HepG2 (cell line): Measurements from ENCODE around the gene PBX2. TPM values are rescaled to one million over a fixed set of nuclear protein-coding genes. Genes with fewer than 3 reads are reported as not detected.
A peak's percentile ranks its signal among the peaks of the same experiment; 100 is the strongest.

Experiments used
- ATAC-seq: fragments of 200-7000 bp; cut with Tn5 transposase; 3 replicates; pipeline ENCODE4 v1.9.1; 2020; ENCODE audit warnings: mild to moderate bottlenecking, moderate library complexity
- BruUV-seq: library from RNA; stranded (reverse); fragments of 400-500 nt; replicated peaks from 2 replicates; lab custom pipeline; 2021; lab: Mats Ljungman, UMichigan
- CTCF ChIA-PET: fragments of 300-600 bp; formaldehyde crosslinking; extraction: SDS; loops from one replicate; lab custom pipeline; 2021; ENCODE audit warnings: low total read pairs, inconsistent platforms, low intra/inter-chr PET ratio; lab: Yijun Ruan, JAX
- POLR2A ChIA-PET: fragments of 350-600 bp; sonication (Branson Sonifier 250); formaldehyde crosslinking; loops from one replicate; lab custom pipeline; 2020; ENCODE audit warnings: antibody characterized with exemption, inconsistent platforms; lab: Yijun Ruan, JAX
- DNase-seq: peaks from one replicate; pipeline ENCODE4 v3.0.0-alpha.2; 2015; ENCODE audit warnings: low spot score
- FAIRE-seq: peaks from 3 replicates; lab custom pipeline; 2011; peaks lifted over from hg19 to GRCh38; lab: Jason Lieb, UNC
- H2AFZ ChIP-seq: one replicate; pipeline ENCODE4 v1.6.1; 2011; ENCODE audit warnings: low read length, inconsistent platforms
- H3K27ac ChIP-seq: fragments of 300-600 bp; 3 replicates; pipeline ENCODE4 v1.8.0; 2011; ENCODE audit warnings: mixed run types, mild to moderate bottlenecking, mixed read lengths, low read length, inconsistent platforms; ENCODE audit not compliant: insufficient read depth; ENCODE audit errors: extremely low read length
- H3K27me3 ChIP-seq, 2 experiments: fragments of 200-600 bp in 1 of 2; 2 replicates in 1 of 2; 3 replicates in 1 of 2; pipeline versions ENCODE4 v1.6.0 to v1.8.0; 2011; ENCODE audit warnings: low read length in 2 of 2, mild to moderate bottlenecking in 2 of 2, moderate library complexity in 2 of 2, inconsistent platforms in 1 of 2; ENCODE audit not compliant: insufficient read depth in 2 of 2, control insufficient read depth in 1 of 2
- H3K36me3 ChIP-seq, 2 experiments: fragments of 200-600 bp in 1 of 2; replicated peaks in 1 of 2; 2 replicates in 1 of 2; 3 replicates in 1 of 2; pipeline versions ENCODE4 v1.5.1 to v1.8.0; 2011; ENCODE audit warnings: low read length in 2 of 2, inconsistent platforms in 1 of 2; ENCODE audit not compliant: insufficient read depth in 2 of 2, control insufficient read depth in 1 of 2
- H3K4me1 ChIP-seq: 2 replicates; pipeline ENCODE4 v1.5.1; 2012; ENCODE audit warnings: low read length, inconsistent platforms; ENCODE audit not compliant: insufficient read depth
- H3K4me2 ChIP-seq: 2 replicates; pipeline ENCODE4 v1.6.0; 2011; ENCODE audit warnings: low read depth, low read length, inconsistent platforms
- H3K4me3 ChIP-seq, 3 experiments: fragments of 200-600 bp in 1 of 3; sonication (generic), shearing (Covaris generic) in 1 of 3; replicated peaks in 1 of 3; 2 replicates each; pipeline ENCODE4 v1.5.1; 2011 to 2016; ENCODE audit warnings: low read length in 3 of 3, inconsistent platforms in 2 of 3, low read depth in 2 of 3, mild to moderate bottlenecking in 2 of 3, control low read depth in 1 of 3, mixed read lengths in 1 of 3; ENCODE audit not compliant: insufficient read depth in 1 of 3
- H3K79me2 ChIP-seq: one replicate; pipeline ENCODE4 v1.6.1; 2011; ENCODE audit warnings: low read length, inconsistent platforms; ENCODE audit not compliant: insufficient read depth
- H3K9ac ChIP-seq: 2 replicates; pipeline ENCODE4 v1.6.0; 2011; ENCODE audit warnings: mild to moderate bottlenecking, low read depth, low read length, inconsistent platforms; ENCODE audit not compliant: insufficient read depth
- H3K9me3 ChIP-seq: 2 replicates; pipeline ENCODE4 v1.5.1; 2012; ENCODE audit warnings: mild to moderate bottlenecking, low read length
- H4K20me1 ChIP-seq: 2 replicates; pipeline ENCODE4 v1.6.0; 2011; ENCODE audit warnings: inconsistent platforms, mild to moderate bottlenecking, low read length, moderate library complexity; ENCODE audit not compliant: insufficient read depth
- ATAD3A ChIP-seq: sonication (generic); formaldehyde crosslinking; IDR thresholded peaks from 2 replicates; pipeline ENCODE4 v1.4.0; 2020; ENCODE audit warnings: missing genetic modification reagents
- ATM ChIP-seq: fragments of 450-650 bp; IDR thresholded peaks from 2 replicates; pipeline ENCODE4 v1.7.1; 2017; ENCODE audit warnings: mild to moderate bottlenecking, borderline replicate concordance
- BCL3 ChIP-seq: sonication (generic); formaldehyde crosslinking; IDR thresholded peaks from 2 replicates; pipeline ENCODE4 v1.5.1; 2020; ENCODE audit warnings: mild to moderate bottlenecking, missing genetic modification reagents, moderate library complexity
- HDAC1 ChIP-seq: sonication (generic); formaldehyde crosslinking; IDR thresholded peaks from 2 replicates; pipeline ENCODE4 v1.5.1; 2020; ENCODE audit warnings: mild to moderate bottlenecking, missing genetic modification reagents
- KDM6A ChIP-seq: IDR thresholded peaks from 2 replicates; pipeline ENCODE4 v1.6.1; 2016; ENCODE audit warnings: low read depth
- NFYC ChIP-seq: IDR thresholded peaks from 2 replicates; pipeline ENCODE4 v1.6.1; 2016; ENCODE audit warnings: missing genetic modification reagents, missing compliant biosample characterization
- TAF15 ChIP-seq: fragments of 200-400 bp; formaldehyde crosslinking; IDR thresholded peaks from one replicate; pipeline ENCODE4 v1.6.1; 2018; ENCODE audit warnings: mild to moderate bottlenecking, low read depth, low read length; ENCODE audit not compliant: poor library complexity, severe bottlenecking
- ZNF230 ChIP-seq: sonication (generic); formaldehyde crosslinking; IDR thresholded peaks from 2 replicates; pipeline ENCODE4 v1.4.0; 2020; ENCODE audit warnings: mild to moderate bottlenecking, missing genetic modification reagents
- ZNF383 ChIP-seq: sonication (generic); formaldehyde crosslinking; IDR thresholded peaks from 2 replicates; pipeline ENCODE4 v1.4.0; 2020; ENCODE audit warnings: missing genetic modification reagents, mild to moderate bottlenecking, borderline replicate concordance
- ZSCAN5A ChIP-seq: sonication (generic); formaldehyde crosslinking; IDR thresholded peaks from 2 replicates; pipeline ENCODE4 v1.8.0; 2022; ENCODE audit warnings: mild to moderate bottlenecking, missing genetic modification reagents, borderline replicate concordance
- WGBS: methylation state at CpG from one replicate; pipeline ENCODE4 v1.1.6; 2017; ENCODE audit warnings: low lambda C conversion rate; 5-methylcytosine and 5-hydroxymethylcytosine counted together
- in situ Hi-C: cut with HindIII; loops from 2 replicates; pipeline ENCODE4 v1.10.0; 2017; ENCODE audit warnings: low pct_unique_long_range_greater_than_20kb; ENCODE audit not compliant: extremely low pct_ligation_motif_present
- intact Hi-C: fragments of 100-400 bp; cut with micrococcal nuclease; formaldehyde crosslinking; loops from one replicate; pipeline ENCODE4 v1.10.0; 2022; ENCODE audit not compliant: unreplicated experiment
- polyA plus RNA-seq, 8 experiments: library from polyadenylated mRNA; depleted of rRNA in 3 of 8; stranded (reverse) in 7 of 8; unstranded in 1 of 8; fragments of >200 nt; fragmentation: Illumina TruSeq in 4 of 8; extraction: Trizol in 4 of 8; gene quantifications; 2 replicates each; pipeline versions ENCODE4 v1.2.1 to v1.2.3, GENCODE V29; 2011 to 2016; ENCODE audit warnings: low read depth in 4 of 8, missing spikeins in 1 of 8, mixed read lengths in 1 of 8; ENCODE audit not compliant: insufficient read depth in 1 of 8
- total RNA-seq, 5 experiments: library from RNA; depleted of rRNA; stranded (reverse); fragments of >200 nt; fragmentation: Illumina TruSeq; extraction: Trizol; gene quantifications; 2 replicates each; pipeline ENCODE4 v1.2.3, GENCODE V29; 2016; ENCODE audit warnings: low read depth in 1 of 5
- TF ChIP-seq, protein P1 (sequence below): sonication (generic); formaldehyde crosslinking; IDR thresholded peaks from 2 replicates; pipeline ENCODE4 v1.4.0; 2020; ENCODE audit warnings: mild to moderate bottlenecking, missing genetic modification reagents
- TF ChIP-seq, protein P2 (sequence below): sonication (generic); formaldehyde crosslinking; IDR thresholded peaks from 2 replicates; pipeline ENCODE4 v1.8.0; 2023; ENCODE audit warnings: mild to moderate bottlenecking, missing genetic modification reagents

PBX2 gene
- total and polyA plus RNA-seq, 2 of the 13 experiments (the other 11 are each of a cell fraction or from before 2014, with no cell fraction given), result 42.3 to 77.8 TPM

GRCh38 chr6:32152769-32153563 lies 37.0 kb downstream of the PBX2 start (continued):
- TF ChIP-seq, protein P1, sequence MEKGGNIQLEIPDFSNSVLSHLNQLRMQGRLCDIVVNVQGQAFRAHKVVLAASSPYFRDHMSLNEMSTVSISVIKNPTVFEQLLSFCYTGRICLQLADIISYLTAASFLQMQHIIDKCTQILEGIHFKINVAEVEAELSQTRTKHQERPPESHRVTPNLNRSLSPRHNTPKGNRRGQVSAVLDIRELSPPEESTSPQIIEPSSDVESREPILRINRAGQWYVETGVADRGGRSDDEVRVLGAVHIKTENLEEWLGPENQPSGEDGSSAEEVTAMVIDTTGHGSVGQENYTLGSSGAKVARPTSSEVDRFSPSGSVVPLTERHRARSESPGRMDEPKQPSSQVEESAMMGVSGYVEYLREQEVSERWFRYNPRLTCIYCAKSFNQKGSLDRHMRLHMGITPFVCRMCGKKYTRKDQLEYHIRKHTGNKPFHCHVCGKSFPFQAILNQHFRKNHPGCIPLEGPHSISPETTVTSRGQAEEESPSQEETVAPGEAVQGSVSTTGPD (CRISPR knock-in tag), result 0 out of 2 replicates have a peak, but pooled peaks have one; percentile 12
- TF ChIP-seq TAF15, result no peak
- no peak; the same call in 1 of the 2 replicates for TF ChIP-seq NFYC (CRISPR knock-in tag)

DNA sequence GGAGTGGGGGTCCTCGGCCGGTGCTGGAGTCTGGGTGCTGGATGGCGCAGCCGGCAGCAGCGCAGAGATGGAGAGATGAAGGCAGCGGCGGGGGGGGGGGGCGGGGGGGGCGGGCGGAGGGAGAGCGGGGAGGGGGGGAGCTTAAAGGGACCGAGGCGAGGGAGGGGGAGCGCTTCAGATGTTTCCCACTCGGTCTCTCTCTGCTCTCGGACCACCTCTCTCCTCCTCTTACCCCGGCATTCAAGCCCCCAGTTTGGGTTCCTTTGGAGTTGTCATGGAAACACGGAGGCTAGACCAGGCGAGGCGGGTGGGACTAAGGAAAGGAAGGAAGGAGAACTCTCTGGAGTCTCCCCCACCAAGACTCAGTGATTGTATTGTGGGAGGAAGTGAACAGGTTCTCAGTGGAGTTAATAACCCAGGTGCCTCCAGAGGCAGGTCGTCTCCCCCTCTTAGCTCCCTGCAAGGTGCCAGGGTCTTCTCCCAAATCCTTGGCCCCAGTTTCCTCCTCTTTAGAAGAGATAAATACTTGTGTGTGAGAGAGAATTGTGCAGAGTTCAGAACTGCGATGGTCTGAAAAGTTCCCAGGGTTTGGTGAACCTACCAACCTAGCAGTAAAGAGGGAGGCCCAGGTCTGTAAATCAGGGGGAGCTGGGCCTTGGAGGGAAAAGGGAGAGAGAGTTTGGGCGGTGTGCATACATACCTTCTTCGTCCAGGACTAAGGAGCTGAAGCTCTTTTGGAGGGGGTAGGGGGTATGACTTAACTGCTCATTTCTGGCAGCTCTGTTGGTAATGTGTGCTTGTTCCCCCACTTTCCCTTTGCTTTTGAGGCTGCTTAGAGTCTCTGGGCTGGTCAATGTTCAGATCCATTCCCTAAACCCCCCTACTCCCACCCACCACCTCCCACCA lies 37.9 kb downstream of the PBX2 start, which contains the start of gene PRRT1:
TSS of gene PRRT1 (minus strand) at position 77 of the 906 bp plus-strand sequence. CDS start 112 bp downstream, outside the sequence.
- H4K20me1 ChIP-seq, result no peaks in the 10 kb centered on the region
- no TSS peak for BruUV-seq
- H3K27ac ChIP-seq, result peak within 1 kb of the TSS; percentile 88
- H3K4me1 ChIP-seq, result peaks cover 28% of the 10 kb centered on the region
- TF ChIP-seq ZNF383, result no peak
- 0 out of 2 replicates have a peak, but pooled peaks have one; percentile 22 for TF ChIP-seq HDAC1 (CRISPR knock-in tag)
- TF ChIP-seq KDM6A (CRISPR knock-in tag), result no peak
- TF ChIP-seq BCL3 (CRISPR knock-in tag), result no peak
- TF ChIP-seq, protein P2, sequence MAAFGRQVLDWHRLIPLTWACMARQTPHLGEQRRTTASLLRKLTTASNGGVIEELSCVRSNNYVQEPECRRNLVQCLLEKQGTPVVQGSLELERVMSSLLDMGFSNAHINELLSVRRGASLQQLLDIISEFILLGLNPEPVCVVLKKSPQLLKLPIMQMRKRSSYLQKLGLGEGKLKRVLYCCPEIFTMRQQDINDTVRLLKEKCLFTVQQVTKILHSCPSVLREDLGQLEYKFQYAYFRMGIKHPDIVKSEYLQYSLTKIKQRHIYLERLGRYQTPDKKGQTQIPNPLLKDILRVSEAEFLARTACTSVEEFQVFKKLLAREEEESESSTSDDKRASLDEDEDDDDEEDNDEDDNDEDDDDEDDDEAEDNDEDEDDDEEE (CRISPR knock-in tag), result 0 out of 2 replicates have a peak, but pooled peaks have one; percentile 4
- TF ChIP-seq ATAD3A (CRISPR knock-in tag), result no peak
- TF ChIP-seq ATM, result no peak
- TF ChIP-seq ZSCAN5A, result no peak
- no peak for TF ChIP-seq ZNF230 (CRISPR knock-in tag)
- peak within 1 kb of the TSS; percentile 91 for H3K9ac ChIP-seq
- peak within 1 kb of the TSS; percentile 78 to 91 (median 88) for H3K4me3 ChIP-seq
- intact Hi-C loops, result no loop called here
- peak within 1 kb of the TSS; percentile 8 for H2AFZ ChIP-seq
- CTCF ChIA-PET, result interaction anchor here (4.3 kb wide), 1 partner anchor 33 kb away, joined by 97 read pairs; no protein-coding TSS in a partner anchor
- peak within 1 kb of the TSS; percentile 94 for H3K4me2 ChIP-seq
- peaks cover 17% of the 10 kb centered on the region for H3K79me2 ChIP-seq
- H3K36me3 ChIP-seq, result peaks cover 8 to 15% of the 10 kb centered on the region in 2 experiments
- no peaks in the 10 kb centered on the region; a peak in 1 of 5 replicates for H3K27me3 ChIP-seq
- 86% methylated on average over 24 of the region's 24 CpGs for WGBS
- no peak for FAIRE-seq
- no peak for ATAC-seq
- POLR2A ChIA-PET, result interaction anchor here (0.5 to 2.6 kb wide), 6 partner anchors 12 to 43 kb away, joined by 3 to 35 read pairs (median 4); partner anchors contain the start of genes AGPAT1, ATF6B and FKBPL
- no peaks in the 10 kb centered on the region for H3K9me3 ChIP-seq
- DNase-seq, result no peak
- in situ Hi-C loops, result loop anchor here (5.0 kb wide), 1 partner anchor 35 kb away; no protein-coding TSS in a partner anchor
